ENCODE results near the gene DIP2B.
"Not testable (repeated sequence)": the region's sequence is repeated elsewhere in the genome, so short reads cannot be mapped to it uniquely, and the experiment has no call there.

DIP2B gene

DNA sequence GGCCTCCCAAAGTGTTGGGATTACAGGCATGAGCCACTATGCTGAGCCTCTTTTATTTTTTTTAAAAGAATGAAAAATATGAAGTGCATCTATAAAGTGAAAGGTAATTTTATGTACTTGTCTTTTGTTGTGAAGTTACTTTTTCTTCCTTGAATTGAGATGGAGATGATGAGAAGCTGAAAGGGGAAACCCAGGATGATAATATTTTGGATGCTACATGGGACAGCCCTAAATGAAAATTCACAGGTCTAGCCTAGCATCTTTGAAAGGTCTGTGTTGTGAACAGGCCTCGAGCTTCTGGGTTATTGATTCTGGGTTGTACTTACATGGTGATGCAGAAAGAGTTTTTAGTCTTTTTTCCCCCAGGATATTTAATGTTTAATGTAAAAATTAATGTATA is 14.6 kb downstream of the DIP2B start:
- DNase-seq: no peak

DNA sequence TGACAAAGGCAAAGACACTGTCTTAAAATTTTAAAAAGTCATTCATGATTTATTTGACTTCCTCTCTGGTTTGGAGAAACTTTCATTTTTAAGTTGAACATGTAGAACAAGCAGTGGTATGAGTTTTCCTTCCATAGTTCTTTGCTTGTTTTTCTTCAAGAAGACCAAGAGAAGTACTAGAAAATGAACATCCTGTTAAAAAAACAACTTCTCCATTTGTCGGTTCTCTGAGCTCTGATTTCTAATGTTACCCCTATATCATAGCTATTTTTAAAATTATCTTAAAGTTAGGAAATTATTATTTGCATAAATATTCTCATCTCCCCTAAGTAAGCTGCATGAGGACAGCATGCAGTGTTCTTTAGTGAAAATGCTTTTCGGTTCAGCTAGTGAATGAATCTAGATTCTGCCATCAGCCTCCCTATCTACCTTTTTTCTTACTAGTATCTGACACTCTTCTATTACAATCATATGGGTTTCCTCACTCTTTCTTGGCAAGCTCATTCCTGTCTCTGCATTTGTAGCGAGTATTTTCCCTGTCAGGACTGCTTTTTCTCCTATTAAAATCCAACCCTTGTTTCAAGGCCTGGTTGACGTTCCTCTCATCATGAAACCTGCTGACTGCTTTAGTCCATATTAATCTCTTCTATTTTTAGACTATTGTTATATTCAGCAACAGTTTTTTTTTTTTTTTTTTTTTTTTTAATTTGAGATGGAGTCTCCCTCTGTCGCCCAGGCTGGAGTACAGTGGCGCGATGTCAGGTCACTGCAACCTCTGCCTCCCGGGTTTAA is 15.8 kb downstream of the DIP2B start:
- DNase-seq: no peak

DNA sequence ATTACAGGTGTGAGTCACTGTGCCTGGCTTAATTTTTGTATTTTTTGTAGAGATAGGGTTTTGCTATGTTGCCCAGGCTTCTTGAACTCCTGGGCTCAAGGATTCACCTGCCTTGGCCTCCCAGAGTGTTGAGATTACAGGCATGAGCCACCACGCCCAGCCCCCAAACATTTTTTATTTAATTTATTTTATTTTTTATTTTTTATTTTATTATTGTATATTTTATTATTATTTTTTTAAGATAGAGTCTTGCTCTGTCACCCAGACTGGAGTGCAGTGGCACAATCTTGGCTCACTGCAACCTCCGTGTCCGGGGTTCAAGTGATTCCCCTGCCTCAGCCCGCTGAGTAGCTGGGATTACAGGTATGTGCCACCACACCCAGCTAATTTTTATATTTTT is 17.0 kb downstream of the DIP2B start:
- not testable (repeated sequence) for DNase-seq

DNA sequence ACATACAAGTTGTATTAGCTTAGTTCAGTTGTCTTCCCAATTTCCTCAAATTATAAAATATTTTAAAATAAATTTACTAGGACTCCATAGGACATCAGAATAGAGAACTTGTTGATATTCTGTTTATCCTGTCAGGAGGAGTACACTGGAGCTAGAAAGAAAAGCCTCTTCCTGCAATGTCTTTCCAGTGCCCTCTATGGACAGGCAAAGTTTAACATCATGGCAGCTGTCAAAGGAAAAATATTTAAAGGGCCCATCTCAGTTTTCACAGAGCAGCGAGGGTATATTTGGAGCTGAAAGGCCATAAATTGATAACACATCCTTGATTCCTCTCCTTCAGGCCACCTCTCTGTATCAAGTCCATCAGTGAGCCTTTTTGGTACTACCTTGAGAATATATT is 19.0 kb downstream of the DIP2B start:
- DNase-seq: no peak

DNA sequence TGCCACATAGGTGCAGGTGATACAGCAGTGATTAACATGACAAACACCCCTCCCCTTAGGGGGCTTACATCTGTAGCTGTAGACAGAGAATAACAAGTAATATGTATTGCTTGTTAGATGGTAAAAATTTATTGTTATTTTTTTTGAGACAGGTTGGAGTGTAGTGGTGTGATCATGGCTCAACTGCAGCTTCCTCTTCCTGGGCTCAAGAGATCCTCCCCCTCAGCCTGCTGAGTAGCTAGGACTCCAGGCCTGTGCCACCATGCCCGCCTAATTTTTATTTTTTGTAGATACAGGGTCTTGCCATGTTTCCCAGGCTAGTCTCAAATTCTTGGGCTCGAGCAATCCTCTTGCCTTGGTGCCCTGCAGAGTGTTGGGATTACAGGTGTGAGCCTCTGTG is 19.8 kb downstream of the DIP2B start:
- no peak for DNase-seq

DNA sequence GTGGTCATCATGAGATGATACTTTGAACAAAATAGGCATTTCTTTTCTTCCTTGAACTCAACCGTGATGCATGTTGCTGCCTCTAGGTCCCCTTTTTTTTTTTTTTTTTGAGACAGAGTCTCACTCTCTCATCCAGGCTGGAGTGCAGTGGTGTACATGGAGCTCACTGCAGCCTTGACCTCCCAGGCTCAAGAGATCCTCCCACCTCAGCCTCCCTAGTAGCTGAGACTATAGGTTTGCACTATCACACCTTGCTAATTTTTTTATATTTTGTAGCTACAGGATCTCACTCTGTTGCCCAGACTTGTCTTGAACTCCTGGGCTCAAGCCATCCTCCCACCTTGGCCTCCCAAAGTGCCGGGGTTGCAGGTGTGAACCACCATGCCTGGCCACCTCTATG is 20.6 kb downstream of the DIP2B start:
- no peak for DNase-seq

DNA sequence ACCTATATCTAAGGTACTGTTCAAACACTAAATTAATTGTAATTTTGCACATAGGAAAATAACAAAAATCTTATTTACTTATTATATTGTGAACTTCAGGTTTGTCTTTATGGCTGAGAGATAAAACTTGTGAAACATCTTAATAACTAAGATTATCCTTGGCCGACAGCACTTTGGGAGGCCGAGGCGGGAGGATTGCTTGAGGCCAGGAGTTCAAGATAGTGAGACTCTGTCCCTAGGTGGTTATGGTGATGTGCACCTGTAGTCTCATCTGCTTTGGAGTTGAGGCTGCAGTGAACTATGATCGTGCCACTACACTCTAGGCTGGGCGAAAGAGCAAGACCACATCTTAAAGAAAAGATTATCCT is 22.6 kb downstream of the DIP2B start:
- DNase-seq: no peak

DNA sequence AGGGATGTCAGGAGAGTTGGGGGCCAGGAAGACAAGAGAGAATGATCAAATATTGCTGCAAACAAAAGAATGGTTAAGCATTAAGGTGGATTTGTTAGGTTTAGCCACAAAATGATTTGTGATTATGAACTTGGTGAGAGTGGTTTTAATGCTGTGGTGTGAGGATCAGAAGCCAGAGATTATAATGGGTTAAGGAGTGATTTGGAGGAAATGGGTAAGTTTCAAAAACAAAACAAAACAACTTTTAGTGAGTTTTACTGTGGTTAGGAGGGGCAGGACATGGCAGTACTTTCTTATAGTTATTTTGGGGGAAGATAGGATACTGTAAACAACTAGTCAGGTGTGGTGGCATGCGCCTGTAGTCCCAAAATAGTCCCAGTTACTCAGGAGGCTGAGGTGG is 24.0 kb downstream of the DIP2B start:
- DNase-seq: no peak

DNA sequence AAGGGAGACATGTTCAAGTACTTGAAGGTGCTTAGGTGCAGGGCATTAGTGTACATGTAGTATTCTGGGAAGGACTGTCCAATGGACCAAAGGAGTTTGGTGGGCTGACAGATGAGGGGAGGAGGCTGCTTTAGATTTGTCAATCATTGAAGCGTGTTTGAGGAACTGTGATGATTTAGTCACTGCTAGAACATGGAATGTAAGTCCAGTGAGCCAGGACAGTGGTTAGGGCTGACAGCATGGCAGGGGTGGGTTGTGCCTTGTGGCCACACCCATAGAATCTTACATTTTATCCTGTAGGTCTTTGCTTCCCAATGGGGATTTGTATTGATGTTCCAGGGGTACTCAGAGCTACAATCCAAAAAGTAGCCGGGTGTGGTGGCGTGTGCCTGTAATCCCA is 24.6 kb downstream of the DIP2B start:
- no peak for DNase-seq

DNA sequence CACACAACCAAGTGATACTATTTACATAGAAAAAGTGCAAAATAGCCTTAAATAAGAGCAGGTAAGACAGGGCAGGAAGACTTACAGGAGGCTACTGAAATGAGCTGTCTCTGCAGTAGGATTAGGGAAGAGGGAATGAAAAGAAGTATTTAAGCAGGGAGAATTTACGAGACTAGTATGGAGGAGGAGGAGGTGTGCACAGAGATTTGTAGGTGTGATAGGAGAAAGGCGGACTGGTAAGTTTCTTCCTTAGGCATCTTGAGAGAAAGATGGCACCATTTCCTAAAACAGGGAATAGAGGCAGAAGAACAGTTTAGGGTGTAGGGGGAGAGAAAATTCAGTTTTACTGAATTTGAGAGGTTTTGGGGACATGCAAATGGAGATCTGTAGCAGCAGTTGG is 25.7 kb downstream of the DIP2B start:
- no peak for DNase-seq

DNA sequence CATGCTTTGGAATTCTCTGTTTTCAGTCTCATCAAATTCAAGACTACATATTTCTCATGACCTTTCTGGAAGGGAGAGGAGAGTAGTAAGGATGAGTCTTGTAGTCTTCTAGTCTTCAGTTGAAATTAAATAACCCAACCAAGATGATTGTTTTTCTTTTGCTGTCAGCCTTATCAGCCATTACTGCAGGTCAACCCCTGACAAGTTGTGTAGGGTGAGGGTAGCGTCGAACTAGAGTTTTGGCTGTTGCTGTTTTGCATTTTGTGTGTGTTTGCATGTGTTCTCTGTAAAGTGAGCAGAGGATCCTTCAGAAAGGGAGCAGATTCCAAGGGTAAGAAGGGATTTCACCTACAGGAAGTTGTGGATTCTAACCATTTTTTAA is 28.4 kb downstream of the DIP2B start:
- no peak for DNase-seq

DNA sequence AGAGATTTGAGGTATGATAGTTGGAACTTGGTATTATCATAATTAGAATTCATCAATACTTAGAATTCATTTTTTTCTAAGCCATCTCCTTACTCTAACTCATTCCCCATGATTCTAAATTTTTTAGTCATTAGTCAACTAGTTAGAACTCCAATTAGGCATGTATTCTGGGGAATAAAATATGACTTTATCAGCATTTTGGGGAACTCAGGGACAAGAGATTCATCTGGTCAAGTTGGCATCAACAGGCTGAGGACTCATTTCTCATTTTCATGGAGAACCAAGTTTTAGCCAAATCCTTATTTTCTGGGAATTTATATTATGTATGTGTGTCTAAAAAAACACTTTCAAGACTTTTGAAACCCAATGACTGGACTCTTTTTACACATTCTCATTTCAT is 29.2 kb downstream of the DIP2B start:
- DNase-seq: peak; percentile 44

DNA sequence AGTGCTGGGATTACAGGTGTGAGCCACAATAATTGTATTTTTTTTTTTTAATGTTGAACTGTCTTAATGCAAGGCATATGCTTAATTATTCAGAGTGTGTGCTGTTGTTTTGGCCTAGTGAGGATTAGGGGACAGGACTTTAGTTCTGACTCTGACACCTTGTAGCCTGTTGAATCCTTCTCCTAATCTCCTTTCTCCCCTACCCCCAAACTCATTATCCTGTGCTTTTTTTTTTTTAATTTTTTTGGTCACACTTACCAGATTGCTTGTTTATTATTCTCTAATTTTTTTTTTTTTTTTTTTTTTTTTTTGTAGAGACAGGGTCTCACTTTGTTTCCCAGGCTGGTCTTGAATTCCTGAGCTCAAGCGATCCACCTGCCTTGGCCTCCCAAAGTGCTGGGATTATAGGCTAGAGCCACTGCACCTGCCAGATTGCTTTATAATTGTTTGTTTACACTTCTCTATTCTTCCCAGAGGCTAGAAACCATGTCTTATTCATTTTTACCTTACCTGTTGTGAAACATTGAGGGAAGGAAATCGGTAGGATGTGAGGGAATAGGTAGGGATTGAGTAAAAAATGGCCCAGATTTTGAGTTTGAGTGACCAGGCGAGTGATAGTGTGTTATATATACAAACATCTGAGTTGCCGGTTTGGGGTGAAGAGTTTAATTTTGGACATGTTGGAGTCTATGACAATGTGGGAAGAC is 32.2 kb downstream of the DIP2B start:
- DNase-seq: no peak

DNA sequence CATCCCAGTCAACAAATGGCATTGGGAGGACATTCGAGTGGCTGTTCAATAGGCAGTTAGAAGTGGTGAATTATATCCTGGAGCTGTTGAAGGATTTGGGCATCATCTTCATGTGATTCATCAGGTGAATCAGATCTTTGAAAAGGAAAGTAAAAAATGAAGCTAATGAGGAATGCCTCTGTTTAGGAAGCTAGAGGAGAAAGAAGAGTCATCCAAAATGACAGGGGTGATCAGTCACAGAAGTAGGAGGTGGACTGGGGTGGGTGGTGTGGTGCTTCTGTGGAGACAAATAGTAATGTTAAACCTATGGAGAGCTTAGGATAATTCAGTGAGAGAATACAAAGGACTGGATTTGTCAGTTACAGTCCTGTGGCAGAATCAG is 32.7 kb downstream of the DIP2B start:
- peak; percentile 63 for DNase-seq

DNA sequence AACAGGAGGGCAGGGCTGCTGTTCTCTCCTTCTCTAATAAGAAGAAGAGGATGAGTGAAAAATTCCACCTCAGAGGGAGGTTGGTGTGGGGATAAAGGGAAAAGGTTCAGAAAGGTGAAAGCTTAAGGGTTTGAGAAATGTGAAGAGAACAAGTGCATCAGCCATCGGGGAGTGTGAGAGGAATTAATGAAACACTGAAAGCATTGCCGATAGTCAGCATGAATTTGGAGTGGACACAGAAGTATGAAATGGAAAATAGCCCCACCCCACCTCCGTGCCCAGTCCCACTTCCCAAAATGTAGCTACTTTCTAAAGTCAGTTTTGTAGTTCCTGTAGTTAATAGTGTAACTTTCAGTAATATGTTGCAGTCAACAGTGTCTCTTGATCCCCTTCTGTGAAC is 33.4 kb downstream of the DIP2B start:
- no peak for DNase-seq

DNA sequence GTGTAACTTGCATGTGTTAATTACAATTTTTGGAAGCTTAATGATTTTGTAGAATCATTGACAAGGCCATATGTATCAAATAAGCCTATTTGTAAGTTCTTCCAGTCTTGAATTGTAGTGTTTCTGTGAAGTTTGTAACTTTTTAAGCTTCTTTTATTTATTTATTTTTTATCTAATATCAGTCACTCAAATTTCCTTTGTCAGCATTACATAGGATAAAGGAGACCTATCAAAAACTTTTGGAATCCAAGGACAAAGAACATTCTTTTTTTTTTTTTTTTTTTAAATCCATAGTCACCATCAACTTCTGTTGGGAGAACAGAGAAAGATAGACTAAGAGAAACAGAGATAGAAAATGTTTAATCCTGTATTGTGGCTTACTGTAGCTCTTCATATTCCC is 36.4 kb downstream of the DIP2B start:
- no peak for DNase-seq

DNA sequence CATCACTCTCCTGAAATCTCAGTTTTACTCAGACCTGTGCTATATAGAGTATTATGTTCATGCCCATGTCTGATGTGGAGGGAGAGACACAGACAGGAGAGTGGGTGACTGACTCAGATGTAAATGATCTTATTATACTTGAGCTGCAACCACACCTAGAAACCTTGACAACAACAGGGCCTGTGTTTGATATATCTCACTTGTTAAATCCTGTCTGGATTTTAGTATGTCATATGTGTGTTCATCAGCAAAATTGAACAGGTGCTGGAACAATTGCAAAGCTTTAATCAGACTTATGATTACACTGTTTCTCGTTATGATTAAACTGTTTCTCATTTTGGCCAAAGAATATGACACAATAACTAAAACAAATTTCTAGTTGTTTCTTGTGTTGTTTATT is 37.7 kb downstream of the DIP2B start:
- DNase-seq: peak; percentile 49

DNA sequence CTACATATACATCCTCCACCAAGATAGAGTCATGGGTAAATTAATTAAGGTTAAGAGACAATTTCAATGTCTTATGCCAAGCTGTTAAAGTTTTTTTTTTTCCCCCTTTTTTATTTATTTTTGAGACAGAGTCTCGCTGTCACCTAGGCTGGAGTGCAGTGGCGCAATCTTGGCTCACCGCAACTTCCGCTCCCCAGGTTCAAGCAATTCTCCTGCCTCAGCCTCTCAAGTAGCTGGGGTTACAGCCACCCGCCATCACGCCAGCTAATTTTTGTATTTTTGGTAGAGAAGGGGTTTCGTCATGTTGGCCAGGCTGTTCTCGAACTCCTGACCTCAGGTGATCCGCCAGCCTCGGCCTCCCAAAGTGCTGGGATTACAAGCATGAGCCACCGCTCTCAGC is 38.4 kb downstream of the DIP2B start:
- not testable (repeated sequence) for DNase-seq

DNA sequence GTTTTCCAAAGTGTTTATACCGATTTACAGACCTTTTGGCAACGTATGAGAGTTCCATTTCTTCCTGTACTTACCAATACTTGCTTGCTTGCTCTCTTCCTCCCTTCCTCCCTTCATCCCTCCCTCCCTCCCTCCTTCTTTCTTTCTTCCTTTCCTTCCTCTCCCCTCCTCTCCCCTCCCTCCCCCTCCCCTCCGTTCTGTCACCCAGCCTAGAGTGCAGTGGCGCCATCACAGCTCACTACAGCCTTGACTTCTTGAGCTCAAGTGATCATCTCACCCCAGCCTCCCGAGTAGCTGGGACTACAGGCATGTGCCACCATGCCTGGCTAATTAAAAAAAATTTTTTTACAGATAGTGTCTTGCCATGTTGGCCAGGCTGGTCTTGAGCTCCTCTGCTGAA is 40.4 kb downstream of the DIP2B start:
- DNase-seq: no peak

DNA sequence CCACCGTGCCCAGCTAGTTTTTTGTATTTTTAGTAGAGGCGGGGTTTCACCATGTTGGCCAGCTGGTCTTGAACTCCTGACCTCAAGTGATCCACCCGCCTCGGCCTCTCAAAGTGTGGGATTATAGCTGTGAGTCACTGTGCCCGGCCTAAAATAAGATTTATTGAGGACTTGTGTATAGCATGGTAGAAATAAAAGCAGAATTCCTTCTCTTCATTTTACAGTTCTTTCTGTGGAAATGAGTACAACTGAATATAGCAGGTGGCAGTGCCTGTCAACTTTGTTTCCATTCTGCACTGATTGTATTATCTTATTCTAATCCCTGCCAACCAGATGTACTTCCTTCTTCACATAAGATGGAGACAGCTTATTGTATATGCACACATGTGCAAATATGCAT is 41.0 kb downstream of the DIP2B start:
- no peak for DNase-seq

DNA sequence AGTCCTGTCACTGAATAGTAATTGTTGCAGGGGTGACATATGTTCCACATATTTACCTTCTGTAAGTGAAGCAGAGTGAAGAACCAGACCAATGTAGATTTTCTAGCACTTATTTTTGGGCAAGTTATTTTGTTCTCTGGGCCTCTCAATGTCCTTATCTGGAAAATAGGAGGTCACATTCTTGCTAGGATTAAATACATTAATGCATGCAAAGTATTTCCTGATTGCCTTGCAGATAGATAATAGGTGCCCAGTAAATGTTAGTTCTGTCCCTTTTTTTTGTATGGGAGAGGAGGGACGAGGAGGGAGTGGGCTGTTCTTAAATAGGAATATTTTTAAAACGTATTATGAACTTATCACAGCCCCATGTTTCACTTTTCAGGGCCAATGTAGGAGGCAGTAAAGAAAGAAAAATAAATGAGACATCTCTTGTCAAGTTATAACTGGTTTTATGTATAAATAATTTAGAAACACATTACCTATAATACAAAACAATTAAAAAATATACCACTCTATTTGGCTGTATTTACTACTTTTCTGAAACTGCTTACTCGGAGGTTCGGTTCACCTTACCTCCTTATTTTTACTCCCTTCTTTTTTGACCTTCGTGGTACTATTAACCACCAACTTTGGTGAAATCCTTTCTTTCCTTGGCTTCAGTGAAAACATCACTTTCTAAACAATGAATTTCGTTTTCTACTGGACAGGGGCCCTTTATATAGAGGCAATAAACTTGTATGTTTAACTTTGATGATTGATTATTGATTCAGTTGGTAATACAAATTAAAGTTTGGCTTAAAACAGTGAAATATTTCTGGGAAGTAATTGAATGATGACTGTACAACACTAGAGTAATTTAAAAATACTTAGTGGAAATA is 41.9 kb downstream of the DIP2B start:
- DNase-seq: no peak

DNA sequence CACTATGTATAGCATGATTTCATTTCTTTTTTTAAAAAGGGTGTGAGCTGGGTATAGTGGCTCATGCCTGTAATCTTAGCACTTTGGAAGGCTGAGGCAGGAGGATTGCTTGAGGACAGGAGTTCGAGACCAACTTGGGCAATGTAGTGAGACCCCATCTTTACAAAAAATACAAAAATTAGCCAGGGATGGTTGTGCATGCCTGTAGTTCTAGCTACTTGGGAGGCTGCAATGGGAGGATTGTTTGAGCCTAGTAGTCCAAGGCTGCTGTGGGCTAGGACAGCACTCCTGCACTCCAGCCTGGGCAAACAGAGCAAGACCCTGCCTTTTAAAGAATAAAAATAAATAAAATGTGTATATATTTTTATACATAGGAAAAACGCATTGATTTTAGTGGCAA is 43.0 kb downstream of the DIP2B start:
- DNase-seq: no peak

DNA sequence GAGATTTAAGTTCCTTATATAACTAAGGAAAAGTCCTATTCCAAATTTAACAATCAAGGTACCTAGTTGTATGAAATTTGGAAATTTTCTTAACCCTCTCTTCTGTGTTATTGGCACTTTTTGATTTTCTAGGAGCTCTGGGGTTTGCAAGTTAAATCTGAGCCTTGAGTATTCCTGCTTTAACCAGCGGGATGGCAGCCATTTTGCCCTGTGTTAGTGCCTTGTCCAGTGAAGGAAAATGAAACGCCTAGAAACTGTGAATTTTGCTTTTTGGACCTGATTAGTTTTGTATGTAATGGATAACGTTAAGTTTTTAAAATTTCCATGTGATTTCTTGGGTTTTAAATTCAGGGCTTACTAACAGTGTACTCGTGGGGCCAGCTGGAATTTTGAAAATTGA is 45.1 kb downstream of the DIP2B start:
- no peak for DNase-seq

Data from fibroblast of upper back skin (primary cell).